Heart left ventricle (tissue), 13 donors: Measurements from ENCODE around the gene PIK3C2G.

Experiments
- CTCF ChIP-seq, 12 donors: fragments of 200-600 bp; sonication (generic) in 4 of 12; IDR thresholded peaks; one replicate each; pipeline versions ENCODE4 v1.5.0 to v1.8.0; 2018 to 2022; ENCODE audit warnings: antibody characterized with exemption in 12 of 12, mild to moderate bottlenecking in 5 of 12
- POLR2A ChIP-seq, 2 donors: fragments of 450-650 bp; IDR thresholded peaks; one replicate each; pipeline ENCODE4 v1.6.1; 2017; ENCODE audit warnings: antibody characterized with exemption in 2 of 2, mild to moderate bottlenecking in 2 of 2, moderate library complexity in 2 of 2
- donor health status: ischemic (EF 13 %, LVEDD 7.1; RV severe dilation, severe dysfunction).
- donor health status: DM: no; HTN: yes; CAD: no.
- donor health status: DM: no; HTN: no; CAD: no.
- donor health status: ischemic (EF 25% LVEDD 6.9; RV normal size, moderate dysfunction).
- donor health status: ischemic (EF 25% LVEDD 5.7; RV mildly dilated, moderate dysfunction).
- donor health status: ischemic (EF 35%, LVEDD 5.7; RV mildly dilated, moderate dysfunction).
- donor health status: nonischemic (EF 11% LVEDD 7.7; RV severe dilation, severe dysfunction).
- donor health status: DM: yes; HTN: yes; CAD: no.
- donor health status: PGD.
- donor health status: ischemic (EF 29% LVEDD 5.4; RV normal size, mild dysfunction).
- donor health status: nonischemic (EF 23%, LVEDD 6.1; RV moderate dilation, normal function).

- TF ChIP-seq CTCF (IDR thresholded peaks at IDR 0.05), result no peak
- TF ChIP-seq POLR2A (IDR thresholded peaks at IDR 0.05), result no peak
Measured at GRCh38 chr12:18551106-18551505, 289.8 kb downstream of the PIK3C2G start.
